ENCODE data around the gene CCL27.
A peak's percentile ranks its signal among the peaks of the same experiment; 100 is the strongest.
"Not testable (repeated sequence)": the region's sequence is repeated elsewhere in the genome, so short reads cannot be mapped to it uniquely, and the experiment has no call there.

CCL27 gene

DNA sequence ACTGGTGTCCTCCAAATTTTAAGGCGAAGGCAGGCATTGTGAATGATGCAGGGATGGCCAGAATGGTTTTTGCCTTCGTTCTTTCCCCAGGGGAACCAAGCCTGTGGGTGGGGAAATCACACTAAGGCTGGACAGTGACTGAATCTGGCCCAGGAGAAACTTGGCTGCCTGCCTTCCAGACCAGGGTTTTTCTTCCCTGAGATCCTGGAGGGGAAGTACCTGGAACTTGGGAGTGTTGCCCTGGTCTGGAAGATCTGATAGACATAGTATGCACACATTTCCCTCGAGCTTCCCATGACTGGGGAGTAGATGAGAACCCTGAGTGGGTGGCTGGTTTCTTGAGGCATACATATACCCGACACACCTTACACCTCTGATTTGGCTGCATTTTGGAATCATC, 11.1 kb downstream of the CCL27 start:
- DNase-seq (ENCODE audit: low read depth) = no peak

DNA sequence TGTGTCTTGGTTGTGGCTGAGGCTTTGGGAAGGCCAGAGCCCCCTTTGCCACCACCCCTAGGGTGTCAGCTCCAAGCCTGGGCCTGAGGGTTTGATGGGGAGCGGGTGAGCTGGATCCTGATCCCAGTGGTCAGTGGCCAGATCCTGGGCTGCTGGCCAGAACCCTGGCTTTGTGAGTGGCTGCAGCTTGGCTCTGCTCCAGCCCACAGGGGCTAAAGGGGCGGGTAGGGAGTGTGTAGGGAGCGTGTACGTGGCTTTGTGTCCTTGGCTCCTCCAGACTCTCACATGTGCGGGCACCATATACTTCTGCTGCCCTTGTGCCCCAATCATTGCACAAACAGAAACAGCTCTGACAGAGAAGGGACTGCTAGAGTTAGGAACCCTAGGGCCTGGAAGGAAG, 11.6 kb downstream of the CCL27 start:
- DNase-seq (ENCODE audit: low read depth) = no peak

DNA sequence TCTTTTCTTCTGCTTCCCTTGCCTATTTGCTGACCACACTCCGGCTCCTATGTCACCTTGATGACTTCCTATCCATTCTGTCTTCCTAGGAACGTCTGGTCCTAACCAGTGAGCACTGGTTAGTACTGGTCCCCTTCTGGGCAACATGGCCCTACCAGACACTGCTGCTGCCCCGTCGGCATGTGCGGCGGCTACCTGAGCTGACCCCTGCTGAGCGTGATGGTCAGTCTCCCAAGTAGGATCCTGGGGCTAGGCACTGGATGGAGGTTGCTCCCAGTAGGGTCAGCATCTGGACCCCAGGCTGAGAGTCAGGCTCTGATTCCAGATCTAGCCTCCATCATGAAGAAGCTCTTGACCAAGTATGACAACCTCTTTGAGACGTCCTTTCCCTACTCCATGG, 13.8 kb downstream of the CCL27 start:
- no peak for DNase-seq (ENCODE audit: low read depth)

DNA sequence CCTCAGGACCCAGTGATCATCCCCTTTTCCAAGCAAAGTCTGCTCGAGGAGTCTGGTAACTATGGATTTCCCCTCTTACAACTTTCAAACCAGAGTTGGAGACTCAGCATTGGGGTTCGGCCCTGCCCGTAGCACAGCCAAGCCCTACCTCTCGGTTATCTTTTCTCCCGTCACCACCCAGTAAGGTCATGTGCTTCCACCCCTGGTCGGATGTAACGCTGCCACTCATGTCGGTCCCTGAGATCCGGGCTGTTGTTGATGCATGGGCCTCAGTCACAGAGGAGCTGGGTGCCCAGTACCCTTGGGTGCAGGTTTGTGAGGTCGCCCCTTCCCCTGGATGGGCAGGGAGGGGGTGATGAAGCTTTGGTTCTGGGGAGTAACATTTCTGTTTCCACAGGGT, 14.8 kb downstream of the CCL27 start:
- DNase-seq (ENCODE audit: low read depth) = no peak

DNA sequence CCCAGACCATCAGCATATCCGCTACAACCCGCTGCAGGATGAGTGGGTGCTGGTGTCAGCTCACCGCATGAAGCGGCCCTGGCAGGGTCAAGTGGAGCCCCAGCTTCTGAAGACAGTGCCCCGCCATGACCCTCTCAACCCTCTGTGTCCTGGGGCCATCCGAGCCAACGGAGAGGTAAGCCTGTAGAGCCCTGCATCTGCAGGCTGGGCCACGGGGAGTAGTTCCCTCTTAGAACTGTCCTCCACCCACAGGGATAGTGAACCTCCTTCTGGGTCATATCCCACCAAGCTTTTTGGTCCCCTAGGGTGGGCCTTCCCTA, 15.4 kb downstream of the CCL27 start:
- DNase-seq (ENCODE audit: low read depth) = no peak

DNA sequence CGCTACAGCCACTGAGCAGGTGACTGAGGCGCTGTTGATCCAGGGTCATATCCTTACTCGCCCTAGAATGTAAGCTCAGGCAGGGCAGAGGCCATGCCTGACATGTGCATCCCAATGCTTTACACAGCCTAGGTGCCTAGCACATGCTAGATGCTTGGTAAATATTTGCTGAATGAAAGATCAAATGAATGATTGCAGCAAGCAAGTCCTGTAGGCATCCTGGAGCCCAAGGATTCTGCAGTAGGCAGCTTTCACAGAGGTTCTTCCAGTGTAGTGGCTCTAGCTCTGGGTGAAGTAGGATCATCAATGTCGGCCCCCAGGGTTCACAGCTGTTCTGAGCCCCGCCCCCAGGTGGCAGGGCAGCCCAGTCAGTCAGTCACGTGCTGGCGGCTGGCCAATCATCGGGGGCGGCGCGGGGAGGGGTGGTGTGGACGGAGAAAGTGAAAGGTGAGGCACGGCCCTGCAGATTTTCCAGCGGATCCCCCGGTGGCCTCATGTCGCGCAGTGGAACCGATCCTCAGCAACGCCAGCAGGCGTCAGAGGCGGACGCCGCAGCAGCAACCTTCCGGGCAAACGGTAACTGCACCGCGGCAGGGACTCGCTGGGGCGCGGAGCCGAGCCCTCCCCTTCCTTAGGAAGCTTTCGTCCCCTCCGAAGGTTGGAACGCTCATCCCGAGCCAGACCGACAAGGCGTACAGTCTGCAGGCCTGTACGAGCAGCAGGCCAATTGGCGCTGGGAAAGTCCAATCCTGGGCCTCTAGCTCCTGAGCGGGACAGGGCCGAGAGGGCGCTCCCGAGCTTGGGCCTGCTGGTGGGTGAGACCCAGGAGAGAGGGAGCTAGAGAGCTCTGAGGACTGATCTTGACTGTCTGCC, 16.0 kb downstream of the CCL27 start, which contains the start of gene GALT:
Gene GALT (plus strand): TSS at position 465 of the 873 bp plus-strand sequence. CDS start 30 bp downstream, at position 495.
- peak; percentile 56 for DNase-seq (ENCODE audit: low read depth)

DNA sequence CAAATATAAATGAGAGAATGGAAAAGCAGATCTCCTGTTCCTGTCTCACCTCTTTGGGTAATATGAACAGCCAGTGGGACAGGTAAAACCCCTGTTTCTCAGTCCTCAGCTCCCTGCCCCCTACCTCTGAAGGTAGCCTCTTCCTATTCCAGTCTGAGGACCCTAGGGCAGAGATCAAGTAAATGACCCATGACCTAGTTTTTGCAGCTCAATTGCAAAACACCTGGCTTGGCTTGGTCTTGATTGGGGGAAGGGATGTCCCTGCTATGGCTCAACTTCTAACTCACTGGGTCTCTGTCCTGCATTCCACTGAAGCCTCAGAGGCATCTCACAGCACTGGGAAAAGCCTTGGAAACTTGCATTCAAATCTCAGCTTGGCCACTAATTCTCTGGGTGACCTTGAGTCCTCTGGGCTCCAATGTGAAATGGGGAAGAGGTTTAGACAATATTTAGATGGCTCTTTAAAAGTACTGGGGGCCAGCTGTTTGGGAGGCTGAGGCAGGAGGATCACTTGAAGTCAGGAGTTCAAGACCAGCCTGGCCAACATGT, 17.6 kb downstream of the CCL27 start:
- DNase-seq (ENCODE audit: low read depth) = no peak

DNA sequence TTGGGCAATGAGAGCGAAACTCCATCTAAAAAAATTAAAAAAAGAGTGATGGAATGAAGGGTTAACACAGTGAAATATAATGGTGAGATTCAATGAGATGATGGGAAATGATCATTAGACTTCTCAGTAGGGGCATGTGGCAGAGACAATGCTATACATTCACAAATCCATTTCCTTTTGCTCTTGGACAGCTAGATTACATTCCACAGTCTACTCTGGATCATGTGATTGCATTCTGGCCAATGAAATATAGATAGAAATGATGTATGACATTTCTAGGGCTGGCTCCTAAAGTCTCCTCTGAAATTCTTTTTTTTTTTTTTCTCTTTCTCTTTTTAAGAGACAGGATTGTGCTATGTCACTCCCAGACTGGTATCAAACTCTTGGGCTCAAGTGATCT, 19.8 kb downstream of the CCL27 start:
- DNase-seq (ENCODE audit: low read depth) = no peak

DNA sequence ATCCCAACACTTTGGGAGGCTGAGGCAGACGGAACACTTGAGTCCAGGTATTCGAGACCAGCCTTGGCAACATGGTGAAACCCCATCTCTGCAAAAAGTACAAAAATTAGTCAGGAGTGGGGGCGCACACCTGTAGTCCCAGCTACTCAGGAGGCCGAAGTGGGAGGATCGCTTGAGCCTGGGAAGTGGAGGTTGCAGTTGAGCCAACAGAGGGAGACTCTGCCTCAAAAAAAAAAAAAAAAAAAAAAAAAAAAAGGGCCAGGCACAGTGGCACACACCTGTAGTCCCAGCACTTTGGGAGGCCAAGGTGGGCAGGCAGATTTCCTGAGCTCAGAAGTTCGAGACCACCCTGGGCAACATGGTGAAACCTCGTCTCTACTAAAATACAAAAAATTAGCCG, 23.1 kb downstream of the CCL27 start:
- DNase-seq (ENCODE audit: low read depth) = not testable (repeated sequence)

DNA sequence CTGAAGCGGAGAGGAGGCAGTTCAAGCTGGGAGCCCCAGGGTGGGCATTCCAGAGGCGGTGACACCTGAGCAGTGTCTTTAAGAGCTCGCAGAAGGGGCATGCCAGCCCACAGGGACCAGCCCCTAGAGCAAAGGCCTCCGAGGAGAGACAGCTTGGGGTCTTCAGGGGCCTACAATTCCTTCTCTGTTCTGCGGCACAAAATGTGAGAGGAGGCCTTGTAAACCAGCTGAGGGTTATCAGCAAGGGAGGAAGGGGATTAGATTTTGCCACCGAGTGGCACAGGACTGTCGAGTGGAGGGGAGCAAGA, 24.4 kb downstream of the CCL27 start:
- no peak for DNase-seq (ENCODE audit: low read depth)

DNA sequence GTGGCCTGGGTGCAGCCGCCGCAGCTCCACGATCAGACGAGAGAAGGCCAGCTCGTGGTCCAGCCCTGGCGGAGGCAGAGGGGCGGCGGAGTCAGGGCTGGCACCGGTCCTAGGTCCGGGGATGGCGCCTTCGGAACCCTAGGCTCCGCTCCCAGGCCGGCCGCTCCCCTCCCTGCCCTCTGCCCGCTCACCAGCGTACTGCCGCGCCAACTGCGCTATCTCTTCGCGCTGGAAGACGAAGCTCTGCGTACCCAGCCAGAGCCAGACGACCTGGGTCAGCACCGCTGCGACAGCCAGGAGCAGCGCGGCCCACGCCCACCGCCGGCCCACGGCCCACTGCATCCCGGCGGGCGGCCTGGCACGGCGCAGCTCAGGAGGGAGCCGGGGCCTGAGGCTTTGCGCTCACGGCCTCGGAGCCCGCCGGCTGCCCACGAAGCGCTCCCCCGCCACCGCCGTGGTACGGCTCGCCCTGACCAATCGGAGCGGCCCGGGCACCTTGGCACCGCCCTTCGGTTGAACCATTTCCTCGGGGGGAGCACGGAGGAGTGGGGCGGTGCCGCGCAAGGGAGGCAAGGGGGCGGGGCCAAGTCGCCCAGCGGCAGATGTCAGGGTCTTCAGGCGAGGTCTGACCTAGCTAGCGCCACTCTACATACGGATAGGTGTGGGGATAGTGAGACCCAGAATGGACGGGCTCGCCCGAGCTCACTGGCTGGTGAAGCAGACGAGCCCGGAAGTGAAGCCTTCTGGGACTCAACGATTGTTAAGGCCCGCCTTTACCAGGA, 24.9 kb downstream of the CCL27 start, which contains the start of gene SIGMAR1:
Gene SIGMAR1 (minus strand): TSS at position 432 of the 782 bp plus-strand sequence. CDS start 90 bp downstream, at position 342.
- DNase-seq (ENCODE audit: low read depth) = peak; percentile 58

DNA sequence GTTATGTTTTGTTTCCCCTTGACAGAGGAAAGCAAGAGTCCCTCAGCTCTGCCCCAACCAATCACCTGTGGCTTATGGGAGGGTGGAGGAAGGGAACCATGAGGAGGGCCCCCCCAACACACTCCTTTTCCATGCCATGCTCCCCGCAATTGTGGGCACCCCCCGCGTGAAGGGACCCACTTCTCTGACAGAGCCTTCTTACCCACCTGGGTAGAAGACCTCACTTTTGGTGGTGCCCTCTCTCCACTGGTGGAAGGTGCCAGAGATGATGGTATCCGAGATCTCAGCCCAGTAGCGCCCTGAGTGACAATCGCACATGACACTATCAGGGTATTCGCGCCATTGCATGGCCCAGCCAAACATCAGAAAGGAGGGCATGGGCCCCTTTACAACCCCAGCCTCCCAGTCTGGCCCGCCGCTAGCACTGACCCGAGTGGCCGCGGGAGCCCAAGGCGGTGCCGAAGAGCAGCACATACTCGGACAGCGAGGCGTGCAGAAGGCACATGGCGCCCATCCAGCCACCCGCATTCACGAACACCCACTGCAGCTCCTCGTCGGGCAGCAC, 25.6 kb downstream of the CCL27 start:
- DNase-seq (ENCODE audit: low read depth) = no peak

DNA sequence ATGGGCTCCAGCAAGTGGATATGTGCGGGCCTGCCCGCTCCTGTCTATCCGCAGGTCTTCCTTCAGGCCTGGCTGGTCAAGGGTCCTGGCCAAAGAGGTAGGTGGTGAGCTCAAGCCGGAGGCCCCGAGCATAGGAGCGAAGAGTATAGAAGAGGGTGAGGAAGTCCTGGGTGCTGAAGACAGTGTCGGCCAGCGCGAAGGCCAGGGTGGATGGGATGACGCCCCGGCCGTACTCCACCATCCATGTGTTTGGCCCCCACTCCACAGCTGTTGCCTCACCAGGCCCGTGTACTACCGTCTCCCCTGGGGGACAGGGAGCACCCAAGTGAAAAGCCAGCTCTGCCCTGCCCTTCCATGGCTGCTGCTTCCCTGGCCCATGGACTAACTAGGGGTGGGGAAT, 26.9 kb downstream of the CCL27 start:
- DNase-seq (ENCODE audit: low read depth) = no peak

DNA sequence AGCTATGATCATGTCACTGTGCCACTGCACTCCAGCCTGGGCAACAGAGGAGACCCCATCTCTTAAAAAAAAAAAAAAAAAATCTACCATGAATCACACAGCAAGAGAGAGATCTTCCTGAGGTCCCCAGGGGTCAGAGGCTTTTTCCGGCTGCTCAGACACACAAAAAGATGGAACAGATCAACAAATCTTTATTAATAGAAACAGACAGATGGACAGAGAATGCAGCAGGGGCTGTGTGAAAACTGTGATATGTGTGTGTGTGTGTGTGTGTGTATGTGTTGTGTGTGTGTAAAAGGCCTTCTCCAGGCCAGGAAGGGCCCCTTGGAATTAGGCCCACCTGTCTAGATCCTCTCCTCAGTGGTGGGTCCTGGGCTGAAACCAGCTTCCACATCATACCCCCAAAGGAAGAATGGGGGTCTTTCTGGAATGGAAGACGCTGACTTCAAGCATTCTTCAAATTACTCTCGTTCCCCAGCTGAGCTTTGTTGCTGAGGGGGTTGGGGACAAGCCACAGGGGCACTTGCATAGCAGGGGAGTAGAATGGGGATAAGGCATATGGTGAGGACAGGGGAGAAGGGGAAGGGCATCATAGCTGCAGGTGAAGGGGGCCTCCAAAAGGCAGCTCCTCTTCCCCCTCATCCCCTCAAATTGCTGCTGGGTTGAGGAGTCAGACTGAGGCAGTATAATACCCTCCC, 27.8 kb downstream of the CCL27 start:
- no peak for DNase-seq (ENCODE audit: low read depth)

DNA sequence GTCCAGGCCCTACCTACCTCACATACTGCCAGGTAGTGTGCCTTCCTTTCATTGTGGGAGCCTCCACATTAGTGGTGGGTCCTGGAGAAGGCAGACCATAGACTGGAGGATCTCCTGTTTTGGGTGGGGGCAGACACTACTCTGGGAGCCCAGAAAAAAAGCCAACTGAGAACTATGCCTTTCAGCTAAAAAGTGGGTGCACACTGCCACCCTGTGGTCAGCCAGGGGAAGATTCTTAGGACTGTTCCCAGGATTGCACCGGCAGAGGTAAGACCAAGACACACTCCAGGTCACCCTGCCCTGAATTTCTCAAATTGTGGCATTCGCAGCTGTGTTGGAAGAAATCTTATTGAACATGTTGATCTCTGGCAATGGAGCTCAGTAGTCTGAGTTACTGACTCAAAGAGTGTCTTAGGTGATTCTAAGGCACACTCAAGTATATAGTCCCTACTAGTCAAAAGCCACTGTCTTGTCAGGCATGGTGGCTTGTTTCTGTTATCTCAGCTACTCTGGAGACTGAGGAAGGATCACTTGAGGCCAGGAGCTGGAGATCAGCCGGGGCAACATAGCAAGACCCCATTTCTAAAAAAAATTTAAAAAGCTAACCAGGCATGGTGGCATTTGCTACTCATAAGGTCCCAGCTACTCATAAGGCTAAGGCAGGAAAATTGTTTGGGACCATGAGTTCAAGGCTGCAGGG, 28.5 kb downstream of the CCL27 start:
- DNase-seq (ENCODE audit: low read depth) = no peak

DNA sequence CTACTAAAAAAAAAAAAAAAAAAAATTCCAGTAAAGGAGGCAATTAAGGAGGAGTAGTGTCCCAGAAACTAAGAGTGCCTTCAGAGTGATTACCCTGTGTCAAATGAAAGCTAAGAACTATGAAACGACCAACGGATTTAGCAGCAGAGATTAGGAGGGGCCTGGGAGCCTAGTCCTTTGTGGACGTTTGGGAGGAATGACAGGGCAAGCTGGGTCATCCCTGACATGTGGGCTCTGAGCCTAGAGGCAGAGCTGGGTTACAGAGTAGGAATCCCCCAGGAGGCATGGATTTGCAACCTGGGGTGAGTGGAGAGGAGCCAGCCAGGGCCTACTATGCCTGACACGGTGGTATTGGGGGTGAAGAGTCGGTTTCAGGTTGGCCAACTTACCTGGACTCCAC, 29.3 kb downstream of the CCL27 start:
- no peak for DNase-seq (ENCODE audit: low read depth)

DNA sequence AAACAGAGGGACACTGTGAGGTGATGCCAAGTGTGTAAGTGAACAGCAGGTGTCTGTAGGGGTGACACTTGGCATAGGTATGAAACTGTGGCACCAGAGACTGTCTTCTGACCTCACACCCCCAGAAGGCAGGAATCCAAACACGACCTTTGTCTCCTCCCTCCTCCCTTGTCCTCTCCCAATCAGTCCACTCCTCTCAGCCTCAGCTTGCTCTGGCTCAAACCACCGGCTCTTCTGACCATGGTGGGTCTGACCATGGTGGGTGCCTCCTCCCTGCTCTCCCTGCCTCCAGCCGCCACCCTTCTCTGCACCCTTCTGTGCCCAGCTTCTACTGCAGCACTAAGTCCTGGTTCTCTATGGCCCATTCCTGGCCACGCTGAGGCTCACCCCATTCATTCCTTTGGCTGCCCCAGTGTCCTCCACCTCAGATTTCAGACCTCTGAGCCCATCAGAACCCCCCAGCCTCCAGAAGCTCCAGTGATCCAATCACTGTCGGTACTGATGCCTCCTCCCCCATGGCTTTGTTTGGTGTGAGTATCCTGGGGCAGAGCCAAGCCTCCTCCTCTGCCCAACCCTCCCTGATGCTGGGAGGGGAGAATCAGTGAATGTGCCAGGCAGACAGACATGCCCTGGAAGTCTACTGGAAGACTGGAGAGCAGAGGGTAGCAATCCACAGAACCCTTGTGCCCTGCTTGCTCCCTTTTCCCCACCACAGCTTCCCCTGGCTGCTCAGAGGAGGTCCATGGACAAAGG, 31.9 kb downstream of the CCL27 start:
- DNase-seq (ENCODE audit: low read depth) = no peak

DNA sequence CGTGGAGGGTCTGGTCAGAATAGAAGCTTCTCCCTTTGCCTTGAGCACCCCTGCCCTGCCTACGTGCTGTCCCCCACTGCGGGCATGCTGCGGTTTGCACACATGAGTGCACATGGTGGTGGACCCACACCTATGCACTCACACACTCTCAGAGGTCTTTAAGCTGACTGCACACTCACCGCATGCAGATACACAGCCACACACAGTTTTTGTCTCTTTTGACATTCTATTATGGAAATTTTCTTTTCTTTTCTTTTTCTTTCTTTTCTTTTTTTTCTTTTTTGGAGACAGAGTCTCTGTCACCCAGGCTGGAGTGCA, 33.0 kb downstream of the CCL27 start:
- no peak for DNase-seq (ENCODE audit: low read depth)

DNA sequence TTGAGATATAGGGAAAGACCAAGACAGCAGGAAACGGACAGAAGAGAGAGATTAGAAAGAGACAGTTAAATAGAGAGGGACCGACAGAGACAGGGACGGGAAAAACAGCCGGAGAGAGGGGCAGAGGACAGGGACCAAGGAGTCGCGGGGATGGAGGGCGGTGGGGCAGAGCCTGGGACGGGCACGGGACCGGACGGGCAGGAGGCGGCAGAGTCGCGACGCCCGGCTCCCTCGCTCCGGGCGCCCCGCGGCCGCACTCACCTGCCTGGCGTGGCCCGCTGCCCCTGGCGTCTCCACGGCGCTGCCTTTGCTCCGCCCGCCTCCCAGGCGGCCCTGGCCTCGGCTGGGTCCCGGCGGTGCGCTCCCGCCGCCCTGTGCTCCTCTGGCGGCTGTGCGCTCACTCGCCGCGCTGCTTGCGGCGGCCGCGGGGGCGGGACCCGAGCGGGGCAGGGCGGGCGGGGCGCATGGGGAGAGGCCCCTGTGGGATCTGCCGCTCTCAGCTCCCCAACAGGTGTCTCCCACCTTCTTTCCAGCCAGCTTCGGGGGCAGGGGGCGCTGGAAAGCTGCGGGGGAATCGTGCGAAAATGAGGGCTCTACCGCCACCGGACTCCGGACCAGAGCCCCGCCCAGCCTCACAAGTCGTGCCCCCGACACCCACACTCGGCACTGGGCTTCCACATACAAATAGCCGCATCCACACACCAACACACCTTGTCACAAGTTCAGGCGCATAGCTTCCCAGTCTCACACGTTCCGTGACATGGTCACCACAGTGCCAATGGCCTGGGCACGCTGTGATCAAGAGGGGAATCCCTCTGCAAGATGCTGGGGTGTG, 33.6 kb downstream of the CCL27 start, which contains the start of gene ARID3C:
Gene ARID3C (minus strand): TSS at position 411 of the 835 bp plus-strand sequence. CDS start 1,052 bp downstream, outside the sequence.
- DNase-seq (ENCODE audit: low read depth) = no peak

Data from HS-5 (cell line).